ENCODE data around the gene UBE2D3. TPM values are rescaled to one million over a fixed set of nuclear protein-coding genes. Genes with fewer than 3 reads are reported as not detected.

UBE2D3 gene
- total RNA-seq, 1 donor from 2014 or later, result 423 TPM

DNA sequence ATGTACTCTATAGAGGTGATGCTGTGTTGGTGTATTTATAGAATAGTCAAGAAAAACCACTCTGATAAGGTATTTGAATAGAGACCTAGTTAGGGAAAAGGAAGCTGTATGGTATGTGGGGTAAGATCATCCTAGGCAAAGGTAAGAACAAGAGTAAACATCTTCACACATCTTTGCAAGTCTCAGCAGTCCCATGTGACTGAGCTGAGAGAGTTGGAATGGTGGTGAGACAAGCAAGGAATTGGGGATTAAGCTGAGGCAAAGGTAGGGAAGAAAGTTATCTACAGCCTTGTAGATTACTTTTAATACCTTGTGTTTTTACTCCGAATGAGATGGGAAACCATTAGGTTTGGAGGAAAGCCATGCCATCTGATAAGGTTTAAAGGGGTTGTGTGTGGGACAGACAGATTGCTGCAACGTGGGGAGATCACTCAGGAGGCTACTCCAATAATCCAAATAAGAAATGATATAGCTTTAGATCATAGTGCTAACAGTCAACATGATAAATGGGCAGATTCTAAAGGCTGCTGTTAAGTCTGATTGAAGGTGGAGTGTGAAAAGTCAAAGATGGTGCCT is 34.9 kb downstream of the UBE2D3 start:
- no peak for DNase-seq (ENCODE audit: low read depth, low spot score)

DNA sequence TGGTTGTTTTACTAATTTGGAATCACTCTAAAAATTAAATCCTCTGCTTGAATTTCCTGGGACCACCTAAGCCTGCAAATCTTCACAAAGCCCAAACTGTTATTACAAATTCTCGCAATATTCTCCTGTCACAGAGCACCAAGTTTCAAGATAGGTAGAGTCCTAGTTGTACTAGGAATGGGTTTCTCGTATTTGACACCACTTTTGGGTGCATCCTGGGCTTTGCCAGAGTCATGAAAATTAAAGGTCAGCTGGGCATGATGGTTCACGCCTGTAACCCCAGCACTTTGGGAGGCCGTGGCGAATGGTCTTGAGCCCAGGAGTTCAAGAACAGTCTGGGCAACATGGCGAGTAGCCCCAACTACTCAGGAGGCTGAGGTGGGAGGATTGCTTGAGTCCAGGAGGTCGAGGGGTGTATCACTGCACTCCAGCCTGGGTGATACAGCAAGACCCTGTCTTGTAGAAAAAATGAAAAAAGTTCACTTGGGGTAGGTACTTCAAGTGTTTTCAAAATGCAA is 36.0 kb downstream of the UBE2D3 start:
- DNase-seq (ENCODE audit: low read depth, low spot score), result no peak

GRCh38 chr4:102789317-102789717 is 38.0 kb downstream of the UBE2D3 start:
- no peak for DNase-seq (ENCODE audit: low read depth, low spot score)

DNA sequence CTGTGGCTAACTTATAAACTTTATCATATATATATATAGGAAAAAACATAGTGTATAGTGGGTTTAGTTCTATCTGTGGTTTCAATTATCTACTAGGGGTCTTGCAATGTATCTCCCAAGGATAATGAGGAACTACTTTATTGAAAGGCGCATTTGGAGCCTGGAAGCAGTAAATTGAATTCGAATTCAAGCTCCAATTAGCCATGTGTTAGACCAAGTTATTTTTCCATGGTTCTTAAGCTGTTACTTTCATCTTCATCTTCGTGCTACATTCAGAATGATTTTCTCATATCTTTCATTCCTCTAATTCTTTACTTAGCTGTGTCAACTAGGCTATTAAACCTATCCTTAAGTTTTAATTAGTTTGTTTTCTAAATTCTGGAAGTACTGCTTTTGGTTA is 39.4 kb downstream of the UBE2D3 start:
- no peak for DNase-seq (ENCODE audit: low read depth, low spot score)

DNA sequence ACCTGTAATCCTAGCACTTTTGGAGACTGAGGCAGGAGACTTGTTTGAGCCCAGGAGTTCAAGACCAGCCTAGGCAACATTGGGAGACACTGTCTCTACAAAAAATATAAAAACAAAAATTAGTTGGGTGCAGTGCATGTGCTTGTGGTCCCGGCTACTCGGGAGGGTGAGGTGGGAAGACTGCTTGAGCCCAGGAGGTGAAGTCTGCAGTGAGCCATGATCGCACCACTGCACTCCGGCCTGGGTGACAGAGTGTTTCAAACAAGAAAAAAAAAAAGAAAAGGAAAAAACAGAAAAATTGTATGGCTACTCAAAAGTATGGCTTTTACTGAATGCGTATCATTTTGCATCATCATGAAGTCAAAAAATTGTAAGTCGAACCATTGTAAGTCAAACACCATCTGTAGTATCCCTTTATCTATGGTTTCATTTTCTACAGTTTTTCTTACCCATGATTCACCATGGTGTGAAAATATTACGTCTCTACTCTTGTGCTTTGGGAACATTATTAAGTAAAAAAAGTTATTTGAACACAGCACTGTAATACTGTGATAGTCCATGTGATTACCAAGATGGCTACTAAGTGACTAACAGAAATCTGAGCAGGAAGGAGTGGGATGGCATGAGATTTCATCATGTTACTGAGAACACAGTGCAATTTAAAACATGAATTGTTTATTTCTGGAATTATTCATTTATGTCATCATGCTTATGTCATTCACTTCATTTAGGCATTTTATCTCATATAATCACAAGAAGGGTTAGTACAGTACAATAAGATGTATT is 40.1 kb downstream of the UBE2D3 start:
- no peak for DNase-seq (ENCODE audit: low read depth, low spot score)

GRCh38 chr4:102786279-102786678 is 41.1 kb downstream of the UBE2D3 start:
- DNase-seq (ENCODE audit: low read depth, low spot score), result no peak

- no peak for DNase-seq (ENCODE audit: low read depth, low spot score)
Measured at GRCh38 chr4:102783006-102783405, 44.3 kb downstream of the UBE2D3 start.

DNA sequence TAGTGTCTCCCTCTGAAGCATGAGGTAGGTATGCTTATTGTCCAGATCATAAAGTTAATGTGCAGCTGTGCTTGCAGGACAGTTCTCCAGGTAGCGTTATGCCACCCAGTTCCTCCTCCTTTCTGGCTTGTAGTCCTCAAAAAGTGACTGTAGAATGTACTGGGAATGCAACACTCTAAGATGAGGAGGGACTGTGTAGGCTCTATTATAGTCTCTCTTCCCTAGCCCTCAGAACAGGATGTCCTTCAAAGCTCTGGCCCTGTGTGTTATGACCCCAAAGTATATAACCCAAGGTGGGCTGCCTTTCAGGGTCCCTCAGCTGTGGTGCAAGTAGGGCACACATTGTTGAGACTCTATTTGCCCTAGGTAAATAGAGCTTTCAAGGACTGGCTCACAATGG is 45.8 kb downstream of the UBE2D3 start:
- DNase-seq (ENCODE audit: low read depth, low spot score), result no peak

GRCh38 chr4:102780476-102781144 is 46.7 kb downstream of the UBE2D3 start:
- DNase-seq (ENCODE audit: low read depth, low spot score), result no peak

DNA sequence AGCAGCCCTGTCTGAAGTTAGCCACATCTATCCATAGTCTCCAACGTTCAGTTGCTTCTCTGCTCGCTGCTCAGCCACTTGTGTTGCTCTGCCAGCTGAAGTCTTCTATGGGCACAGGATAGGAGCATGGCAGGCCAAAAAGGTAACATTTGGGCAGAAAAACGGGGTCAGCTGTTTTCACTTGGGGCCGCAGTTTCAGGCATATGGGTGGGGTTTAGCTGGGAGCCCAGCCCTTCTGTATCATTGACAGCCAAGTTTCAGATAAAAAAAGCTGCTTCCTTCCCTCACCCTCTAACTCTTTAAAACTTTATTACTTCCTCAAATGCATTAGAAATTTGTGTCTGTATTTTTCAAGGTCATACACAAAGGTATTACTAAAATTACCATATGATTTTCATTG is 48.1 kb downstream of the UBE2D3 start:
- no peak for DNase-seq (ENCODE audit: low read depth, low spot score)

GRCh38 chr4:102778720-102779119 is 48.6 kb downstream of the UBE2D3 start:
- DNase-seq (ENCODE audit: low read depth, low spot score), result no peak

GRCh38 chr4:102775805-102776204 is 51.5 kb downstream of the UBE2D3 start:
- DNase-seq (ENCODE audit: low read depth, low spot score), result no peak

- no peak for DNase-seq (ENCODE audit: low read depth, low spot score)
Measured at GRCh38 chr4:102774254-102774653, 53.1 kb downstream of the UBE2D3 start.

- DNase-seq (ENCODE audit: low read depth, low spot score), result no peak
Measured at GRCh38 chr4:102772738-102773340, 54.5 kb downstream of the UBE2D3 start.

GRCh38 chr4:102764901-102765300 is 62.5 kb downstream of the UBE2D3 start:
- DNase-seq (ENCODE audit: low read depth, low spot score), result no peak

DNA sequence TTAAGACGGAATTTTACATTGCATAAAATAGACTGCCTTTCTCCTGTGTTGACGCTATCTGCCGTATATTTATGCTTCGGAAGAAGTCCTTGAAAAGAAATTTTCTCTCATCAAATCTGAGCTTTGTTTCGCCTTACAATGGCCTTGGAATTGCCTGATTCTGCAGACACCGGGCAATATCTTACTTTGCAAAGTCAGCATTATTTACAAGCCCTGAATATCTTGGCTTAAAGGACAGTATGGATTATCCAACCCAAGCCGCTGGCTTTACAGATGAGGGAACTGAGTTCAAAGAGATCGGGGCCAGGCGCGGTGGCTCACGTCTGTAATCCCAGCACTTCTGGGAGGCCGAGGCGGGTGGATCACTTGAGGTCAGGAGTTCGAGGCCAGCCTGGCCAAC is 65.4 kb downstream of the UBE2D3 start:
- no peak for DNase-seq (ENCODE audit: low read depth, low spot score)

DNA sequence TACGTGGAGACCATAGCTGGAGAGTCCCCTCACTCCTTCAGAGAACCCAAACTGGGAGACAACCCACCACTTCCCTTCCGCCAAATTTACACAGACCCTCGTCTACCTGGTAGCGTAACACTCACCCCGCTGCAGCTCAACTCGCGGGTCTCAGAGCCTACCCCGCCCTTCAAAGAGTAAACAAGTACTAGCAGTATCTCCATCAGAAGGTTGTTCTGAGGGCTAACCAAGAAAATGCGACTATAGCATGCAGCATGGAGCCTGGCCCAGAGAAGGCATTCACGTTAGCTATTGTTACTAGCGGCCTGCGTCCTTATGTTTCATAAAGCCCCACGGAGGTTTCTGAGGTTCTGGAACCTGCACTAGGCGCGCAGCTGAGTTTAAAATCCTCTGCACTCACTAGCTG is 66.1 kb downstream of the UBE2D3 start:
- no peak for DNase-seq (ENCODE audit: low read depth, low spot score)

DNA sequence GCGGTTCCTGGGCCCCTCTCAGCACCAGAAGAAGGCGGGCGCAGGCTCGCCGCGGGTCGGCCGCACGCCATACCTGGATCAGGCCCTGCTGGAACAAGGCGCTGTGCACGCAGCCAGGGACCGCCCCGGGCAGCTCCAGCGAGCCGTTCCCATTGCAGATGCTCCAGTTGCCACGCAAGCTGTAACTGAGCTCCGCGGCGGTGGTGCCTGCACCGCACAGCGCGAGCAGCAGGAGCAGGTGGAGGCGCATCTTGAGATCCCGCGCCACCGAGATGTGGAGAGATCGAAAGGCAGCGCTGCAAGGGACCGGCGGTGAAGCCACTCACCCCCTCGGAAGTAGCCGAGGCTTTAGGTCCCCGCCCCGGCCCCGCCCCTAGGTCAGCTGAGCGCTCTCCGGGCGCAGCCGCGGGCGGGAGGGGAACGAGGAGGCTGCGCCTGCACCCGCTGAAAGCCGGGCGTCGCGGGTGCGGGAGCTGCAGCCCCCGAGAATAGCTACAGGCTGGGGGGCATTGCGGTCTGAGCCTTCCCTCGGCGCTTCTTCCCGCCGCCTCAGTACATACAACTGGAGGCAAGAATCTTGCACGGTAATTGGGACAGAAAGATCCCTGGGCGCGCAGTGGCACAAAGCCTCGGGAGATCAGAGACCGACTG is 66.6 kb downstream of the UBE2D3 start, which contains the start of gene MANBA:
Gene MANBA, minus strand, starts transcription at position 324 of the 651 bp plus-strand sequence. Its CDS starts 74 bp downstream, at position 250.
- DNase-seq (ENCODE audit: low read depth, low spot score), result no peak

GRCh38 chr4:102759831-102760644 is 67.3 kb downstream of the UBE2D3 start:
- no peak for DNase-seq (ENCODE audit: low read depth, low spot score)

Measured in pulmonary artery endothelial cell (primary cell).